GM12873 (cell line): ENCODE results near the gene ADAM8.

Experiments
- CTCF ChIP-seq: IDR thresholded peaks from 2 replicates; pipeline ENCODE4 v1.5.1; 2012; ENCODE audit warnings: low read depth, mild to moderate bottlenecking, moderate library complexity, low read length, control low read depth; ENCODE audit not compliant: insufficient read depth; ENCODE audit errors: missing control alignments

Gene ADAM8

DNA sequence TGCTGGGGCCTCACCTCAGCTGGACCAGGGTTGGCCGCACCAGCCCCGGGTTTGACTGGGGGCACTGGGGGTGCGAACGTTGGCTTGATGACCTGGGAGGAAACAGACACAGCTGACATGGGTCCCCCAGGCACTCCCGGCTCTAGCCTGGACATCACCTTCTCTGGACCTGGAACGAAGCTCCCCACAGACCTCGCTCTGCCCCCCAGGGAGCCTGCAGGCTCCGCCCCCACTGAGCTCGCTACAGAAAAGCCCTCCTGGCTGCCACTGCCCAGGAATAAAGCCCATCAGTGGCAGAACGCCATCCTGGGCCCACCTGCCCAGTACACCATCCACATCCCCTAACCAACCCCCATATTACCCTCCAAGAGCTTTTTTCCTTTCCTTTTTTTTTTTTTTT is 13.0 kb downstream of the ADAM8 start:
- TF ChIP-seq CTCF: no peak

DNA sequence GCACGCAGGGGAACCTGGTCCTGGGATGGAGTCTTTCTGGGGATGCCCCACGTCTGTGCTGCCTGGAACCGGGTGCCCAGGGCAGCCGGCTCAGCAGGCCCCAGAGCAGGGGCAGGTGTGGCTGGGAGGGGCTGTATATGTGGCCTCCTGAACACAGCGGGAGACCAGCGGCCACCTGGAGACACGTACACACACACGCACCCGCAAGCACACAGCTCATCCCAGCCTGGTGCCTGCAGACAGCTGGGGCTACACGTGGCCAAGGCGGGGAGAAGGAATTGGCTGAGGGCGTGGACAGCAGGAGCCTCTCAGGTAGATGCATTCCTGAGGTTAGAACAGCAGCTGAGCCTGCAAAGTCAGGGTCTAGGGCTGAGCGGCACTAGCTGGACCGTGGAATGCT is 14.0 kb downstream of the ADAM8 start:
- TF ChIP-seq CTCF: no peak

DNA sequence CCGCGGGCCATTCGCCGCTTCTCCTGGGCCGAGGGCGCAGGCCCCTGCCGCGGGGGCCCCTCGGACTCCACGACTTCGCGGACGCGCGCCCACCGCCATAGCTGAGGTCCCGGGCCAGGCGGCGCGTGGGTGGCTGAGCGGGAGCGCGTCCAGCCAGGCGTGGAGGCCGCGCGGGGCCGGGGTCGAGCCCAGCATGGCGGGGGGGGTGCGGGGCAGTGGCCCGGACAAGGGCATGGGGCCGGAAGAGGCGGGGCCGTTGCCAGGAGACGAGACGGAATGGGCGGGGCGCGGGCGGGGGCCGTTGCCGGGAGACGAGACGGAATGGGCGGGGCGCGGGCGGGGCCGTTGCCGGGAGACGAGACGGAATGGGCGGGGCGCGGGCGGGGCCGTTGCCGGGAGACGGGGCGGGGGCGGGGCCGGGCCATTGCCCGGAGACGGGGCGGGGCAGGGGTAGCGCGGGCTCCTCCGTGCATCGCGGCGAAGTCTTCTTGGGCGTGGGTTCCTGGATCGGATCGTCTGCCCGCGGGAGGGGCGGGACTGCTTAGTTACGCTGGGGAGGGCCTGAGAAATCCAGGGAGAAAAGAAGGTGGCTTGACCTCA is 14.8 kb downstream of the ADAM8 start:
- TF ChIP-seq CTCF: no peak

- peak; percentile 7 for TF ChIP-seq CTCF
Observed at GRCh38 chr10:133260895-133261725, 15.6 kb downstream of the ADAM8 start.

GRCh38 chr10:133259602-133259989 is 17.1 kb downstream of the ADAM8 start:
- no peak for TF ChIP-seq CTCF

DNA sequence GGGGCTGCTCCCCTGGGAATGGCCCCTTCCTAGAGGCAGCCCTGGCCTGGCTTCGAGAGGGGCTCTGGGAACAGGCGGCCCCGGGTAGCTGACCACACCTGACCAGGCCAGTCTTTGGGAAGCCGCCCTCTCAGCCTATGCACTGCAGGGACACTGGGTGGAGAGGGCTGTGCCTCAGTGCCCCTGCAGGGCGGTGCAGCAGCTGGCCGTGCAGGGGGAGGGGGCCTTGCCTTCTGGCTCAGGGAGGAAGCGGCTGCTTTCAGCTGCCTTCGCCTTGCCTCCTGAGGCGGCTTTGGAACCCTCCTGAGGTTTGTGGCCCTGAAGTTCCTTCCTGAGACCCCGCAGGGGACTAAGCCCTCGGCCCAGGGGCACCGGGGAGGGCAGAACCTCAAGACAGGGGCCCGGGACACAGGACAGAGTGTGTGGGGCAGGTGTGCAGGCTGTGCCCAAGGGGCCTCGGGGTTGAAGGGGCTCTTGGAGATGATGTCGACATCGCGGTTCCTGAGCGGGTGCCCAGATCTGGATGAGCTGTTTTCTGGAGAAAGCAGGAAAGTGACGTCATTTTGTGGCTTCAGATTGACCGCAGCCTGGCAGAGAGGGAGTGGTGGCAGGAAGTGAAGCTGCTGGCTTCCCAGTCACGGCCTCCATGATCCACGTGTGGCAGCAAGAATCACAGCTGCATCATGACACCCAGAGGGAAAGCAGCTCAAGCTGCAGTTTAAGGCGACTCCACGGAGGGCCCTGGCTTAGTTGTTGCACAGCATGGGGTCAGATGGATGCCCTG is 17.7 kb downstream of the ADAM8 start:
- no peak for TF ChIP-seq CTCF
